HG03342 (cell line): Measurements from ENCODE around the gene SOX1.

Experiments used
- ATAC-seq: cut with Tn5 transposase; IDR thresholded peaks from one replicate; pipeline ENCODE4 v1.9.1; 2021; ENCODE audit warnings: mild to moderate bottlenecking, moderate library complexity; ENCODE audit not compliant: unreplicated experiment

SOX1 gene

GRCh38 chr13:112071723-112072533 lies 5.0 kb downstream of the SOX1 start:
- ATAC-seq: no peak

- ATAC-seq: no peak
These were observed 5.7 kb downstream of the SOX1 start for GRCh38 chr13:112072534-112073244.

DNA sequence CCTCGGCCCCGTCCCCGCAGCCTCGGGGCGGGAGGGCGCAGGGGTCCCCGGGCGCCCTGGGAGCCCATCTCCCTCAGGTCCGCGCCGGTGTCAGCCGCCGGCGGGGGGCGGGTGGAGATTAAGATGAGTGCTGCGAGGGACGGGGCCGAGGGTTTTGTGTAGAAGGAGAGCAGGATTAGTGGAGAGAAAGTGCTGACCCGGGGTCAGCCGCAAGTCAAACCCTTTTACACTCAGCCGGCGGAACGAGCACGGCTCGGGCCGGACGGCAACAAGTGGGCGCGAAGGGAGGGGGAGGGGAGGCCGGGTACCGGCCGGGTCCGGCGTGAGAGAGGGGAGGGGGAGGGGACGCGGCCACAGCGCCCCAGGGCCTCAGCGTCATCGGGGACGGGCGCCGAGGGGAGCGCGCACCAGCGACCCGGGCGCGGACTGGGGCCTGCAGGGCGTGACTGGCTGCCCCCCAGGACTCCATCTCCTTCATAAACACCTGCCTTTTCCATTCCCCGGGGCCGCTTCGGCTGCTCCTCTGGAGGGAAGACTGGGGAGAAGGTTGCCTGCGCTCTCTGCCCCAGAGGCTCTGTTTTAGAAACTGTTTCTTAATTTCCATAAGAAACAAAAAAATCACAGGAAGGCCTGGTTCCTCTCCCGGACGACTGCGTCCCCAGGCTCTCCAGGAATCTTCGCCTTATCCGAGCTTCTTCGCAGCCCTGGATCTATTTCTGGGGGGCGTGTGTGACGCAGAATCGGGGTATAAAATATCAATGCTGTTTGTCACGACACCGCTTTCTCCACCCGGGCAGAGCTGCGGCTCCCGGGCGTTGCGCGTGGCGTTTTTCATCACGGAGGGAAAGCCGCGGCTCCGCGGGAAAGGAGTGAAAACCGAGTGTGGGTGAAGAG lies 6.5 kb downstream of the SOX1 start:
- ATAC-seq: no peak

DNA sequence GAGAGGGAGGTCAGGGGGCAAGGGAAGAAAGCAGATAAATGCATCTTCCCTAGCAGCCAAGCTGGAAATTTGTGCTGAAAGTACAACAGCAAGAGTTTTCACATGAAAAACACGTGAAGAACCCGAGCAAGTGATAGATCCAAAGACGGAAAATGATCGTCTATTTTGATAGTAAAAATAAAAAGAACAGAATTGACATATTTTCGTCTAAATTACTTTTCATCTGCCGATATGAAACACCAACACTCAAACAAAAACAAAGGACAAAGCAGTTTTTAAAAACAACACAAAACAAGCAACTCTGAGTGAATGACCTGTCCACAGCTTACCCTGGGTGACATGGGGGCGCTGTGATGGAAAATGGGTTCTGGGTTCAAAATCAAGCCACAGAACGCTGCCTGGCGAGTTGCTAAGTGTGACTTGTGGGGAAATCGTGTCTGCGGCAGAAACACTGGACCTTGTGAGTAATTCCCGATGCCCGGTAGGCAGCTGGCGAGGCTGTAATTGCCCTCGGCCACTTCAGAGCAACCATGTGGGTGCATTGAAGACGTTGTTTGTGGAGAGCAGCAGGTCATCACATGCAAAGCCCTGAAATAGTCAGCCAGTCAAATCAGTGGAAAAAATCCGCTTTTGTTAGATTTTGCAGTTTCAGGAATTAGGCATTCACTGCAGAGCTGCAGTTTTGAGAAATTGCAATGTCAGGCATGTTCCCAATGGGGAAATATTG lies 7.4 kb downstream of the SOX1 start:
- no peak for ATAC-seq

- ATAC-seq: no peak
These were observed 10.8 kb downstream of the SOX1 start for GRCh38 chr13:112077729-112078128.

- ATAC-seq: no peak
These were observed 11.3 kb downstream of the SOX1 start for GRCh38 chr13:112078216-112078615.

DNA sequence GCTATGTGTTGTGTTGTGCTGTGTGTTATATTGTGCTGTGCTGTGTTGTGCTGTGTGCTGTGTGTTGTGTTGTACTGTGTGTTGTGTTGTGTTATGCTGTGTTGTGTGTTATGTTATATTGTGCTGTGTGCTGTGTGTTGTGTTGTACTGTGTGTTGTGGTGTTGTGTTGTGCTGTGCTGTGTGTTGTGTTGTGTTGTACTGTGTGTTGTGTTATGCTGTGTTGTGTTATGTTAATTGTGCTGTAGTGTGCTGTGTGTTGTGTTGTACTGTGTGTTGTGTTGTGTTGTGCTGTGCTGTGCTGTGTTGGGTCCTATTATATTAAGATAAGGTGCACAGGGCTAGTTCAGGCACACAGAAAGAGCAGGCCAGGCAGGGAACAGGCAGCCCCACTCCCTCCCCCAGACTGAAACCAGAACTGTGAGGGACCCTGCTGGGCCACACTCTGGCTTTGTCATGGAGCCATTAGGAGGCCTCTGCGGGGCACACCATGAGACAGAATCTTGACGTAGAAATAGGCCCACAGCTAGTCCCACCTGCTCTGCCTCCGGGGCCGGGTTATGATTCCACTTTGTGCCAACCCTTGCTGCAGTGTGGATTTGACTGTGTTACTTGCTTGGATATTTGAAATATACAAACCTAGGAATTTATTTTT lies 12.1 kb downstream of the SOX1 start:
- ATAC-seq: no peak

DNA sequence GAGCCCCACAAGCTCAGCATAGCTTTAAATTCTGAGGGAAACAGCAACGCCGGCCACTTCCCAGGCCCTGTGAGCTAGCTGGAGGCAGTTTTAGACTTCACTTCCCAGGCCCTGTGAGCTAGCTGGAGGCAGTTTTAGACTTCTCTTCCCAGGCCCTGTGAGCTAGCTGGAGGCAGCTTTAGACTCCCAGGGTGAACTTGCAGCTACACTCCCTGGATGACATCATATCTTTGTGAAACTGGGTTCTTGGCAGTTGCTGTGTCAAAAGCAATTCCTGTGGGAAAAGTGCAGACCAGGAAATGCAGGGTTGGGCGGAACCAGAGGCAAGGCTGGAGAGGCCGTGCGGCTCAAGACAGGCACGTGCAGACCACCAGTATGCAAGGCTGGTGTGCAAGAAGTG lies 12.7 kb downstream of the SOX1 start:
- ATAC-seq: no peak

DNA sequence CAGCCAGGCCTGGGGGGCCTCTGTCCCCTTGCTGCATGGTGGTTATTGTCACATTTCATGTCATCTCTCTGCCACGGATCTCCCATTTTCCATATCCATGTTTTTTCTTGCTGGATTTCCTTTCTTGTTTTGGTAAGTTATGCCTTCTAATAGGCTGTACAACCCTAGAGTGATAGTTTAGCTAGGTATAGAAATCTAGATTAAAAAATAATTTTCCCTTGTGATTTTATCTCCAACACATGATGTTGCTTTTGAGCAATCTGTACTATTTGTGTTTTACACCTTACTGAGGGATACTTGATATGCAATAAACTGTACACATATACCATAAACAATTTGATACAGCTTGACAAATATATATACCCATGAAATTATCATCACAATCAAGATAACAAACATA lies 17.0 kb downstream of the SOX1 start:
- no peak for ATAC-seq

GRCh38 chr13:112092453-112092852 lies 25.5 kb downstream of the SOX1 start:
- ATAC-seq: no peak

- no peak for ATAC-seq
These were observed 28.4 kb downstream of the SOX1 start for GRCh38 chr13:112095354-112095753.

DNA sequence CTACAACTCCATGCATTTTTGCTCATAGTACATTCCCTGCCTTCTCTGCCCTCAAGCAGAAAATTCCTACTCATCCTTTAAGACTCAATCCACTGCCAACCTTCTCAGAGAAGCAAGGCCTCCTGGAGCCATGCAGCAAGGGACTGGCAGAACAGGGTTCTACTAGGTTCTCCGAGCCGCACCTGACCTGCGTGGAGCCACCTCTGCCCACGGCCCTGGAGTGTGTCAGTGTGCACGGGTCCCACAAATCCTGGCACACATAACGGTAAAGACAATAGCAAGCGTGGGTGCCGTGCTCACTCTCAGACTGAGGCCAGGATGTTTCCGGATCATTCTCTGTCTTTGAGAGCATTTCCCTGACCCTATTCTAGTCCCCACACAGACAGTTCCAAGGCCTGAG lies 30.0 kb downstream of the SOX1 start:
- ATAC-seq: no peak

- ATAC-seq: no peak
These were observed 30.8 kb downstream of the SOX1 start for GRCh38 chr13:112097770-112098169.

- ATAC-seq: no peak
These were observed 31.8 kb downstream of the SOX1 start for GRCh38 chr13:112098699-112099098.

DNA sequence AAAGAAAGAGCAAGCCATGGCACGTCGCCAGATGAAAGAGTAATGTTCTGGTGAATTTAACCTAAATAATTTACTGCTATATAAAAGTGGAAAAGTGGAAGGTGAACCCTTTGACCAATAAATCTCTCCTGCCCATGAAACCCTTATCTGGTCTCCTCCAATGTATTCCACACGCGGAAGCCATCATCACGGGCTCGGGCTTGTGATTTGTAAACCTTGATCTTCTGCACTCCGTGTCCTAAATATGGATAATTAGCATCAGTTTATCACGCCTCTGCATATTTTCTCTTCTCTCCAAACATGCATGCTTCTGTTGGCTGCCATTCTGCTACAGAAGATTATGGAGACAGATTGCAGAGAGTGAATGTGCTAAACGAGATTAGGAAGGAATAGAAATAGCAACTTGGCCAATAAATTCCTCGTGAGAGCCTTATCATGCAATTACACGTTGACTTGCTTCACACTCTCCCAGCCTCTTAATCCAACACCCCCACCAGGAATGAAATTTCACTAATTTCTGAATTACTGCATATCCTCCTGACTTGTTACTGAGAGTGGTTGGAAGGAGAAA lies 34.5 kb downstream of the SOX1 start:
- no peak for ATAC-seq

- no peak for ATAC-seq
These were observed 35.3 kb downstream of the SOX1 start for GRCh38 chr13:112102243-112102642.

GRCh38 chr13:112103260-112103838 lies 36.4 kb downstream of the SOX1 start:
- ATAC-seq: no peak

DNA sequence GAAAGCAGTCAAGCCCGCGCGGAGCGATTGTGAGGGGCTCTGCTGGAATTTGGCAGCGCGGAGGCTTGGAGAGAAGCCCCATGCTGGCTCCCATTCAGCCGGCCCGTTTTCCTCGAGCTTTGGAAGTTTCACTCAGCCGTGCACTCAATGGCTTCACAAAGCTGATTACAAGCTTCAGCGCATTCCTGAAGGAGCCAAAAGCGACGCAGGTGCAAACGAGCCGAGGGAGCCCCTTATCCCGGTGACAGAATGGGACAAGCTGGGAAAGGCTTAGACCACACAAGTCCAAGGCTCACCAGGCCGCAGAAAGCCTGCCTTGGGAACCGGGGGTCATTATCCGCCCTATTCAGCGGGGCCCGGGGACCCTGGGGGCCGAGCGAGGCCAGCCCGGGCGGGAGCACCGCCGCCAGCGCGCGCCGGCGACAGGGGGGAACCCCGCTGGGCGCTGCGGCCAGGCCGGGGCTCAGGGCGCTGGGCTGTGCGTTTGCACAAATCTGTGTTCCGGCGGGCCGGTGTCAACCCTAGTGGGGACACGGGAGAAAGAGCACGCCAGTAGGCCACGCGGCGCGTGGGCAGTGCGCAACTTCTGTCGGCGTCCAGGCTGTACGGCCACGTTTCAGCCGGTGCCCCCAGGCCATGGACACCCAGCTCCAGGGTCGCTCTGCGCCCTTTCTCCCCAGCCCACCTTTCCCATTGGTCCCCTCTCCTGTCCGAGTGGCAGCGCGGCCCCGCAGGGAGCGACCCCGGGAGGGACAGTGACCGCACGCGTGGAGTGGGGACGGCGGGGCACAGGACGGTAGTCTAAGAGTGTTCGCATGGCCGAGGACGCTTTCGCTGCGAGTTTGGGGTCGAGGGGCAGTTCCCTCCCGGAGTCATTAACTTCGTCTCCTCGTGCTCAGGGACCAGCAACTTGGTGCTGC lies 37.3 kb downstream of the SOX1 start:
- ATAC-seq: no peak

GRCh38 chr13:112104881-112105234 lies 37.9 kb downstream of the SOX1 start:
- ATAC-seq: no peak
